HG02938 (cell line): Measurements from ENCODE around the gene ANKRD10.
"Not testable (repeated sequence)": the region's sequence is repeated elsewhere in the genome, so short reads cannot be mapped to it uniquely, and the experiment has no call there.

Source experiments
- ATAC-seq: cut with Tn5 transposase; IDR thresholded peaks from one replicate; pipeline ENCODE4 v1.9.1; 2021; ENCODE audit warnings: mild to moderate bottlenecking, moderate library complexity; ENCODE audit not compliant: unreplicated experiment

The ANKRD10 gene

DNA sequence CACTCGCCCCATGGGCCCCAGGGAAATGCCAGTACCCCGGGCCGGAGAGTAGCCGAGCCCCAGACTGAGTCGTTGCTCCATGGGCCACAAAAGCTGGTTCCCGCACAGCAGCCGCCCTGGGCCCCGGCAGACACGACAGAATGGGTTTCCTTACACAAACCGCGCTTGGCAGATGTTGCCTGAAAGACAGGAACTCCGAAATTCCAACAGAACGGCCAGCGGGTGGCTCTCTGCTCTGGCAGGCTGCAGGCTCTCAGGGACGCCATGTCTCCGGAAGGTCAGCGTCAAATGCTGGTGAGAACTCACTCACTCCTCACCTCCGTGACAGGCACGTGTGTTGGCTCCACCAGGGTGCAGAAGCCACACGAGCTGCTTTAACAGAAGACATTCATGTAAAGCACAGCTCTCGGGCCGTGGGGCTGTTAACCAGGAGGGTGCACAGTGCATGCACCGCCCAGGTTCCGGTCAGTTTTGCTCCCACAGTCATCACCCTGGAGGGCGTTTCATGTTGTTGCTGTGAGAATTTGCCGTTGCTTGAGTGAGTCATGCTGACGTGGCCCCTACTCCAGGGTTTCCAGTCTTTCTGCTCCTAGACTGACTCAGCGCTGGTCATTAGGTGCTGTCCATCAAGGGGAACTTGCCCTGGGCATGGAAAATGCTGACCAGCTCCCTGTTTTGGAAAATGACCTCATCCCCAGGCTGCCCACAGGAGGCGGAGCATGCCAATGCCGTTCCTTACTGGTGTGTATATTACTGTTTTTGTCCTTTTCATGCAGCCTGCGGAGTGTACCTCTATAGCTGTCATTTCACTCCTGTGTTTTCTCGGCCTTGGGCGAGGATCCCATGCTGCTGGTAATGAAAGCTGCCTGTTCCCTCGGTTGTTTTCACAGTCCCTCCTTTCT is 44.8 kb downstream of the ANKRD10 start:
- ATAC-seq = no peak

DNA sequence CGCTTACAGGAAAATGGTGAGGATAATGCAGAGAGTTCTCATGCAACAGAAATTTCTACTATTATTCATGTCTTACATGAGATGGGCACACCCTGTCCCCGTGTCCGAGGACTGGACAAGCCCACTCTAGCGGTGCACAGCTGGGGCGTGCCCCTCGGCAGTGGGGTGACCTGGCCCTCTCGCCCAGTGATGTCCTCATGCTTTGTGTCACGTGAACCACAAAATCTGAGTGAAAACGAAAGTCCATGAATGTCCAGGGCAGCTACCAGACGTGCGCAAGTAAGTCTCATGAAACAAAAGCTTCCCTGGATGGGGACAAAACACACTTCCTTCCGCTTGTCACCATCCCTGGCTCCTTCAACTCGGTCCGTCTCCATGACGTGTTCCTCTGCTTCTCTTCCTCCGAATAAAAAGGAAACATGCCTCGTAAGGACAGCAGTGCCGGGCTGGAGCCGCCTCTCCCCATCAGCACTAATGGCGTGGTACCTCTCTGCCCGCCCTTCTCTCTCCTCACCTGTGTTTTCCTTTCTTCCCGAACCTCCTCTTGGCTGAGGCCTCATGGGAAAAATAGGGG is 45.6 kb downstream of the ANKRD10 start:
- no peak for ATAC-seq

DNA sequence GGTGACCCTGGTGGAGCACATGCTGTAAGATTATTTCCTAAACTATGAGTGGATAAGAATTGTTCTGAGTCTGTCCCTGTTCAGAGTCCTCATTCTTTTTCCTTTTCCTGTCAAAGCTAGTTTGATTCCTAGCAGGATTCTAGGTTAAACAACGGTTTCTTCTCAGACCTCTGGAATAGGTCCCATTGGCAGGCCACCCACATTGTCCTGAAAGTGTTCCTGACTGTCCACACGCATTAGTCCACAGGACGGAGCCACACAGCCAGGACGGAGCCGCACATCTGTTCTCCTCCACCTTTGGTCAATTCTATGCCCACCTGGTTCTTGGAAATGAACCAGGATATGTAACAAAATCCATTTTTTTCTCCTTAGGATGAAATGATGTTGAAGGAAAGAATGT is 46.1 kb downstream of the ANKRD10 start:
- no peak for ATAC-seq

DNA sequence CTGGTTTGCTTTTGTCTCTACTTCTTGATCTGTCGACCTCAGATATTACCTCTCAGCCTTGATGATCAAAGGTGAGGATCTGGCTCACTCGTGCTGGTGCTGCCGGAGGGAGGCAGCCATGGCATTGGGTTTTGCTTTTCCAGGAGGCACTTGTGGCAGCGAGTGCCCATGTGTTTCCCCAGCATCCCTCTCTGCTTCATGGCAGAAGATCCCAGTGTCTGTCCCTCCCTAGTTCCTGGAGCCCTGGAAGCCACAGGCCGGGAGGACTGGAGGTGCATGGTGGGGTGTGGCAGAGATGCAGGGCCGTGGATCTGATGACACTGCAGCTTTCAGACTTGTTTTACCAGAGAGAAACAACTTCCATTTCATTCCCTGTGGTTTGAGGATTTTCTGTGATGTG is 47.5 kb downstream of the ANKRD10 start:
- ATAC-seq = no peak

DNA sequence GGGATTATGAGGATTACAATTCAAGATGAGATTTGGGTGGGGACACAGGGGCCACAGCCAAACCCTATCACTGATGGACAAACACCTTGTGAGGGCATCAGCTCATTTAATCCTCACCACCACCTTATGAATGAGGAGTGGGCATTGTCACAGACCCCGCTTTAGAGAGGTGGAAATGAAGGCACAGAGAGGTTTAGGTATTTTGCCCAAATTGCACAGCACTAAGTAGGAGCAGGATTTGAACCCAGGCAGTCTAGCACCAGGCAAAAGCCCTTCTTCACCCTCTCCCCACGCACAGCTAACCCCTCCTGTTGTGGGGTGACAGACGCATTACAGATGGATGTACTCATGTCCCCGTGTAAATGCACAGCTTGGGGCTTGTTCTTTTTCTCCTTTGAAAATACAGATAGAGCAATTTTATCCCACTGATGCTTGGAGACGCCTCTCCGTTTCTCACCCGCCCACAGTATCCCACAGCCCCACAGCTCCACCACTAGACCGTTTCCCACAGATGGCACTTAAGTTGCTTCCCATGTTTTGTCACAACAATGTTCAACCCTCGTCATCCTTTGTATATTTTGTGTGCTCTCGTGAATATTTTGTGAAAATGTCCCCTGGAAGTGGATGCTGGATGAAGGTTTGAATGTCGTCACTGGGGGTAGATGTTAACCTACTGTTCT is 48.2 kb downstream of the ANKRD10 start:
- no peak for ATAC-seq

GRCh38 chr13:110863685-110864084 is 51.2 kb downstream of the ANKRD10 start:
- no peak for ATAC-seq

DNA sequence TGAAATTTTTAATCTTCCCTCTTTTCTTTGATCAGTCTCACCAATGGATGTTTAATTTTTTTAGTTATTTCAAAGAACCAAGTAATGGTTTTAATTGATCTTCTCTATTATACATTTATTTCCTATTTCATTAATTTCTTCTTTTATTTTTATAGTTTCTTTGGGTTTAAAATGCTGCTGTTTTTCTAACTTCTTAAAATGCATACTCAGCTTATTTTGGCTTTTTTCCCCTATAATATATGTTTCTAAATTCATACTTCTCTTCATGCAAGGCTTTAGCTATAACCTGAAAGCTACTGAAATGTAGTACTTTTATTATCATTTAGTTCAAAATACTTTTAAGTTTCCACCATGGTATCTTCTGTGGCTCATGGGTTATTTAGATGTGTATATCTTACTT is 53.9 kb downstream of the ANKRD10 start:
- ATAC-seq = no peak

GRCh38 chr13:110856942-110857835 is 57.7 kb downstream of the ANKRD10 start:
- peak; percentile 66 for ATAC-seq

- no peak for ATAC-seq
Observed at GRCh38 chr13:110855363-110855762, 59.5 kb downstream of the ANKRD10 start.

DNA sequence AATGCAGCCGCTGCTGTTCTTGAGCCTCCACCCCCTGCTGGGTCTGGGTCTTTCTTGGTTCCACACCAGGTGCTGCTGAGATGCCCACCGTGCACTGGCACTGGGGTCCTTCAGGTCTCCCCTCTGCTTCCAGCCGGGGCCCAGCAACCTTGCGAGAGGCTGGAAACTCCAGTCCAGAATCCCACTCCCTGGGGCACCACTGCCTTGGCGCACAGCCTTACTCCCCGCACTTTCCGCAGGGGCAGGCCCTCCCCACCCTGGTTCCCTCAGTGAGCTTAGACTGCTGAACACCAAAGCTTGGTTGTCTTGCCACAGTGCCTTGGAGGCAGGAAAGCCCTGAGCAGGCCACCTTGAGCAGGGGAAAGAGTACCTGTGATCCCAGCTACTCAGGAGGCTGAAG is 60.0 kb downstream of the ANKRD10 start:
- no peak for ATAC-seq

- no peak for ATAC-seq
Observed at GRCh38 chr13:110853235-110853721, 61.6 kb downstream of the ANKRD10 start.

DNA sequence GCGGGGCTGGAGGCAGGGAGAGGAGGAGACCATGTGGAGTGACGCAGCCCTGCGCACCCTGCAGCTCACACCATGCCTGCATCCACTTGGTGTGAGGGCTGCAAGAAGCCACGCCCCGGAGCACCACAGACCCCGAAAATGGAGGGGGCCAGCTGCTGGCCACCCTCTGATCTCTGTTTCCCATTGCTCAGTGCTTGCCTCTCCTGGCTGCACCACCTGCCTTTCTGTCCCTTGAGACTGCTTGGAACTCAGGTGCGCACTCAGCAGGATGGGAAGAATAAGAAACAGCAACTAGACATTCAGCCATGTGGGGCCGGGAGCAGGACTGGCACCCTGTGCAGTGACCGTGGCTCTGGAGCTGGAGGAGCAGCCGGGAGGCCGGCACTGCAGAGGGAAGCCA is 64.0 kb downstream of the ANKRD10 start:
- ATAC-seq = no peak

DNA sequence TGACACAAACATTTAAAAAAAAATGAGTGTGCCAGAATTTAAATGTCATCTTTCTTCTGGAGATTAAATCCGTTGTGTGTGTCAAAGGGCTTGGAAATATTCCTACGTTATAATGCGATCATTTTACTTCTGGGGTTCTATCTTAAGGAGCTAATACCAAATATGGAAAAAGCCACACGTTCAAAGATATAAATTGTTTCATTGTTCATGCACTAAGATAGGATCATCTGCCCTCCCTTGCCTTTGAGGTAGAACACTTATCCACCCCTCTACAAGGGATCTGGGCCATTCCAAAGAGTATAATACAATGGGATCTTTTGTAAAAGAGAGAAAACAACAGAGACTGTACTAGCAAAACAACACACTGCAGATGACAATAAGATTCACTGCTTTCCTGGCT is 64.9 kb downstream of the ANKRD10 start:
- ATAC-seq = no peak

GRCh38 chr13:110845520-110845919 is 69.3 kb downstream of the ANKRD10 start:
- no peak for ATAC-seq

- ATAC-seq = no peak
Observed at GRCh38 chr13:110841846-110842245, 73.0 kb downstream of the ANKRD10 start.

DNA sequence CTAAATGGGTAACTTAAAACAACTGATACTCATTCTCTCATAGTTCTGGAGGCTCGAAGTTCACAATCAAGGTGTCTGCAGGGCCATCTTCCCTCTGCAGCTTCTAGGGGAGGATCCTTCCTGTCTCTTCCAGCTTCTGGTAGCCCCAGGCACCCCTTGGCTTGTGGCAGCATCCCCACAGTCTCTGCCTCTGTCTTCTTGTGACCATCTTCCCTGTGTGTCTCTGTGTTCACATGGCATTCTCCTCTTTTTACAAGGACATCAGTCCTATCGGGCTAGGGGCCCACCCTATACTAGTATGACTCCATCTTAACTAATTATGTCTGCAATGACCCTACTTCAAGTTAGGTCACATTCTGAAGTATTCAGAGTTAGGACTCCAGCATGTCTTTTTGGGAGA is 73.5 kb downstream of the ANKRD10 start:
- ATAC-seq = no peak

DNA sequence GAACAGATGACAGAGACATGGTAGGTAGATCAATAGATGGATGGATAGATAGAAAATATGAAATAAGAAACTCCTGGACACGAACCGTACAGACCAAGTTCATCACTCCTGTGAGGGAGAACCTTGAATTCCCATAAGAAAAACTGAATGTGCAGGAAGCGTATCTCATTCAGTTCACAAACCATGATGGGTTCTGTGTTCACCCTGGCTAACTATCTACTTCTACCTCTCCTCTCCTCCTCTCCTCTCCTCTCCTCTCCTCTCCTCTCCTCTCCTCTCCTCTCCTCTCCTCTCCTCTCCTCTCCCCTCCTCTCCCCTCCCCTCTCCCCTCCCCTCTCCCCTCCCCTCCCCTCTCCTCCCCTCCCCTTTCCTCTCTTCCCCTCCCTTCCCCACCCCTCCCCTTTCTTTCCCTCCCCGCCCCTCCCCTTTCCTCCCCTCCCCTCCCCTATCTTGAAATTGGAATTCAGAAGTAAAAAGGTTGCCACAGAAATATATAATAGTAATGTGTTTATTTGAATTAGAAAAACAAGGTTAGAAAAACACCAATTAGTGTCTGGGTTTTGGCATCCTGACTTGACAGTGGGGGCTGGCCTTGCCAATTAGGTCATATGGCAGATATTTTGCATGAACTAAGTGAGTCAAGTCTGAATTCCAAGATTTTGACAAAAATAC is 75.9 kb downstream of the ANKRD10 start:
- ATAC-seq = no peak

DNA sequence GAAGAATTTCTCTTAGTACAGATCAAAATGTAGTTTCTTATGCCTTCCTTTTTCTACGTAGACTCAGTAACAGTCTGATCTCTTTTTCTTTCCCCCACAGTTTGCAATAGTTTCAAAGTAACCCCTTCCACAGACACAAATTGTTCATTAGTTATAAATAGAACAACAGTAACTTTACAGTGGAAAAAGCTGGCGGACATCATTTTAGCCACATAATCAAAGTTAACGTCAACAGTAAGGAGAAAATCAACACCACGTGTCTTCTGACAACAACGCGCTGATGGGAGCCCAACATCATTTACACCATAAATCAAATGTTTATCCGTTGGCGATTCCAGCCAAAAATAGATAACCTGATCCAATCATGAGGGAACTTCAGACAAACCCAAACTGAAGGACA is 76.8 kb downstream of the ANKRD10 start:
- no peak for ATAC-seq

GRCh38 chr13:110837397-110838061 is 77.3 kb downstream of the ANKRD10 start:
- not testable (repeated sequence) for ATAC-seq

DNA sequence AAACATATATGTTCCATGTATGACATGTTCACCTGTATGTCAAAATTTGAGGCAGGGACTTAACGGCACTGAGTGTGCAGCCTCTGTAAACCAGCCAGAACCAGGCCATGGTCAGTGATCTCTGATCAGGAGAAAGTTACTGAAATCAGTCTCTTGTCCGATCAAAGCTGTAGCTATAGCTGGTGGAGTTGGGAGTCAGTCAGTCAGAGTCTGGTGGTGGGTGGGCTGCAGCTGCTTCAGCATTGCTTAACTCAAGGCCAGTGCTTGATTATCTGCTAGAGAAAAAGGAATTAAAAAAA is 78.3 kb downstream of the ANKRD10 start:
- no peak for ATAC-seq
